Measurements from ENCODE around the gene LOC101059915.

DNA sequence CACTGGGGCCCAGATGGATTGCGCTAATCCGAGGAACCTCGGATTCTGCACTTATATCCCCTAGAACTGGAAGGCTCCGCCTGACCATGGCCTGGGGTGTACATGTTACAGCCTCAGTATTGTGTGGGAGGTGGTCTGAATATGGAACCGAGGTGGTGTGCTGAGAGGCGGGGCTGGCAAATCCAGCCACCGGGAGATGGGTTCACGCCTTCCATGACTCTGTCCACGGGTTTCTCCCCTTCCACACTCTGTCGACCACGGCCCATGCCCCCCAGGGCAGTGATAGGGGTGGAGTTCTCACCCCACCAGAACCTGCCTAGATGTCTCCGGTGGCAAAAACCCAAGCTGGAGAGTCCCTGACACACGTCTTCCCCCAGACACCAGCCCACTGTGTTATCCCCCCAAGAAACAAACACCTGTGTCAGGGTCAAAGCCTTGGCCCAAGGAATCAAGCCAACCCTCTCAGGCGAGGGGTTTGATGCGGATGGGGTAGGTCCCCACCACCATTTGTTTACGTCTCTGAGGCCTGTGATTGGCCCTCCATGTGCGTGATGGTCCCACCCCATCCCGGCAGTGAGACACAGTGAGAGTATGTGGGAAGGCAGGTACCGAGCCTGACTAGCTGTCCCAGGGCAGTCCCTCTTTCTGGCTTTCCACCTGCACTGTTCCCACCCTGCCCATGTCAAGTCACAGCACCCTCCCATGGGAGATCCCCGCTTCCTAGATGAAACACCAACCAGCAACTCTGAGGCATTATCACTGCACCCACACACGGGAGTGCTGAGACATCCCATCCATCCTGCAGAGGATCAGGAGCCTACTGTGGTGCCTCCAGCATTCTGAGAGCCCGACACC is 6.6 kb upstream of the LOC101059915 start:
- TF ChIP-seq, protein P1, sequence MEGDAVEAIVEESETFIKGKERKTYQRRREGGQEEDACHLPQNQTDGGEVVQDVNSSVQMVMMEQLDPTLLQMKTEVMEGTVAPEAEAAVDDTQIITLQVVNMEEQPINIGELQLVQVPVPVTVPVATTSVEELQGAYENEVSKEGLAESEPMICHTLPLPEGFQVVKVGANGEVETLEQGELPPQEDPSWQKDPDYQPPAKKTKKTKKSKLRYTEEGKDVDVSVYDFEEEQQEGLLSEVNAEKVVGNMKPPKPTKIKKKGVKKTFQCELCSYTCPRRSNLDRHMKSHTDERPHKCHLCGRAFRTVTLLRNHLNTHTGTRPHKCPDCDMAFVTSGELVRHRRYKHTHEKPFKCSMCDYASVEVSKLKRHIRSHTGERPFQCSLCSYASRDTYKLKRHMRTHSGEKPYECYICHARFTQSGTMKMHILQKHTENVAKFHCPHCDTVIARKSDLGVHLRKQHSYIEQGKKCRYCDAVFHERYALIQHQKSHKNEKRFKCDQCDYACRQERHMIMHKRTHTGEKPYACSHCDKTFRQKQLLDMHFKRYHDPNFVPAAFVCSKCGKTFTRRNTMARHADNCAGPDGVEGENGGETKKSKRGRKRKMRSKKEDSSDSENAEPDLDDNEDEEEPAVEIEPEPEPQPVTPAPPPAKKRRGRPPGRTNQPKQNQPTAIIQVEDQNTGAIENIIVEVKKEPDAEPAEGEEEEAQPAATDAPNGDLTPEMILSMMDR (IDR thresholded peaks at IDR 0.05): no peak
- no peak for TF ChIP-seq ZFX (IDR thresholded peaks at IDR 0.05; ENCODE audit: borderline replicate concordance)
